Karpas-422 (cell line): Measurements from ENCODE around the gene NTRK3. TPM values are rescaled to one million over a fixed set of nuclear protein-coding genes. Genes with fewer than 3 reads are reported as not detected.

ENCODE experiments used
- DNase-seq: peaks from one replicate; pipeline ENCODE4 v3.0.0-alpha.2; 2015
- H2AFZ ChIP-seq: fragments of 200-600 bp; sonication (generic); 2 replicates; pipeline ENCODE4 v1.6.1; 2014; ENCODE audit warnings: antibody characterized with exemption, low read length, mixed read lengths
- H3K27ac ChIP-seq: fragments of 200-600 bp; sonication (generic); 2 replicates; pipeline ENCODE4 v1.5.1; 2014; ENCODE audit warnings: mild to moderate bottlenecking, low read length, moderate library complexity
- H3K27me3 ChIP-seq: fragments of 200-600 bp; sonication (generic); 2 replicates; pipeline ENCODE4 v1.6.1; 2014; ENCODE audit warnings: low read length, mixed read lengths
- H3K36me3 ChIP-seq: fragments of 200-600 bp; sonication (generic); 2 replicates; pipeline ENCODE4 v1.6.1; 2014; ENCODE audit warnings: low read length, mixed read lengths; ENCODE audit not compliant: insufficient read depth
- H3K4me1 ChIP-seq: fragments of 200-600 bp; sonication (generic); 2 replicates; pipeline ENCODE4 v1.6.1; 2014; ENCODE audit warnings: mild to moderate bottlenecking, low read length, mixed read lengths
- H3K4me2 ChIP-seq: fragments of 200-600 bp; sonication (generic); 2 replicates; pipeline ENCODE4 v1.6.1; 2014; ENCODE audit warnings: low read length, low read depth, mild to moderate bottlenecking; ENCODE audit not compliant: poor library complexity, severe bottlenecking
- H3K4me3 ChIP-seq: fragments of 200-600 bp; sonication (generic); 2 replicates; pipeline ENCODE4 v1.5.1; 2014; ENCODE audit warnings: mild to moderate bottlenecking, antibody characterized with exemption, low read length, mixed read lengths
- H3K79me2 ChIP-seq: fragments of 200-600 bp; sonication (generic); 2 replicates; pipeline ENCODE4 v1.6.1; 2014; ENCODE audit warnings: mild to moderate bottlenecking, low read length, mixed read lengths
- H3K9ac ChIP-seq: fragments of 200-600 bp; sonication (generic); 2 replicates; pipeline ENCODE4 v1.6.0; 2014; ENCODE audit warnings: low read length
- H3K9me2 ChIP-seq: fragments of 200-600 bp; sonication (generic), shearing (Covaris generic); replicated peaks from 2 replicates; pipeline ENCODE4 v1.6.0; 2014; ENCODE audit warnings: mild to moderate bottlenecking, low read length, moderate library complexity; ENCODE audit not compliant: insufficient read depth
- H3K9me3 ChIP-seq: fragments of 300-700, 200-600 bp; sonication (generic); 2 replicates; pipeline ENCODE4 v1.6.1; 2014; ENCODE audit warnings: low read length, mixed read lengths
- H4K20me1 ChIP-seq: fragments of 200-600 bp; sonication (generic); 2 replicates; pipeline ENCODE4 v1.6.1; 2014; ENCODE audit warnings: mild to moderate bottlenecking, antibody characterized with exemption, low read length, low read depth; ENCODE audit not compliant: insufficient read depth
- total RNA-seq: library from RNA; depleted of rRNA; stranded (reverse); fragments of >200 nt; shearing (Covaris generic); gene quantifications from 2 replicates; pipeline ENCODE4 v1.2.3, GENCODE V29; 2014; ENCODE audit warnings: low replicate concordance

NTRK3 gene
- total RNA-seq, 1 experiment from 2014 or later: 0.11 TPM

DNA sequence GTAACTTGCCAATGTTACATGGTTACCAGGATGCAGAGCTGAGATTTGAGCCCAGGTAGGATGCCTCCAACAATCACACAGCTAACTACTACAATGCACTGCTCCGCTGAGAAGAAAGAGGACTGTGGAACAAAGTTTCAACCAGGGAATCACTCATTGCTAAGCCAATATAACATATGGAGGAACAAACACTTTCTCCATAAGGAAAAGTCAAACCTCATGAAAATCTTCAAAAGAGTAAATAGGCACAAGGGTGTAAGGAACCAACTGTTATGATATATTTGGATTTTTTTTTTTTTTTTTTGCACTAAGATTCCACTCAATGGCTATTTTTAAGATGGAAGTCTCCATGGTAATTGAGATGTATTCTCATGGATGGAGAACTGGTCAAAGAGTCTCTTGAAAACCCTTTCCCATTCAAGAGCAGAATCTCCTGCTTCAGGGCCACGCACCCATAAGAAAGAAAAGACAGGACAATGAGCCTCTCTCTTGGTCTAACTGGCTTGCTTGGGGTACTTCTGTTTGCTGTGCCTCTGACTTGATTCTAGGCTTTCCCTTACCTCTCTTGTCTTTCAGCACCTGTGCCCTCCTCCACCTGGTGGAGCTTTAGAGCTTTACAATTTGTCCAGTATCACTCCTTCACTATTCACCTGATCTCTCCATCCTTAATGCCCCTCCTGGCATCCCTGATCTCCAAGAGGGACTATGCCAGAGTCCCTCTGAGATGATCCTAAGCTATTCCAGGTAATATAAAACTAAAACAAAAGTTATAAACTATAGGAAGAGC, 252.8 kb downstream of the NTRK3 start:
- peaks cover 7% of the 10 kb centered on the region for H3K4me1 ChIP-seq
- H4K20me1 ChIP-seq: no peaks in the 10 kb centered on the region
- no peak overlapping the region for H3K27ac ChIP-seq
- peaks cover 5% of the 10 kb centered on the region; the same call in 1 of the 2 replicates for H3K9me3 ChIP-seq
- DNase-seq: no peak
- H3K36me3 ChIP-seq: no peaks in the 10 kb centered on the region
- no peak overlapping the region for H3K4me3 ChIP-seq
- H3K9me2 ChIP-seq: no peaks in the 10 kb centered on the region; the same call in 1 of the 2 replicates
- no peak overlapping the region for H3K4me2 ChIP-seq
- H3K9ac ChIP-seq: no peak overlapping the region
- H3K79me2 ChIP-seq: no peaks in the 10 kb centered on the region
- no peaks in the 10 kb centered on the region for H3K27me3 ChIP-seq
- H2AFZ ChIP-seq: no peak overlapping the region

DNA sequence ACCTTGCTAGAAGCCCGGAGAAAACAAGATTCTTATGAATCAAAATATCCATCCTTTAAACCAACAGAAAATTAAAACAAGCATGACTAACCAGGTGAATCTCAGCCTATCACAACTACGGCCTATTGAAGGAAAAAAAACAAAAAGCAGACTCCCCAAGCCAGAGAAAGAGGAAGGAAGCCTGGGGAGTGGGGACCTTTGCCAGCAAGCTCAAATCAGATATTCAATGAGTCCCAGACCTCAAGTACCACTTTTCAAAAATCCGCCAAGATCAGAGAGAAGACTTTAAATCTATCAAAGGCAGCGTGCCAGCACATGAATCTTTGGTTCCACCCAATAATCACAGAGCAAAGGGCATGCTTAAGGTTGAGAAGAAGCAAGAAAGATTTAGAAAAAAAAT, 253.8 kb downstream of the NTRK3 start:
- no peaks in the 10 kb centered on the region for H3K36me3 ChIP-seq
- no peak overlapping the region for H2AFZ ChIP-seq
- H3K4me1 ChIP-seq: no peaks in the 10 kb centered on the region; the same call in 1 of the 2 replicates
- H3K79me2 ChIP-seq: no peaks in the 10 kb centered on the region
- H3K9me3 ChIP-seq: peaks cover 5% of the 10 kb centered on the region; the same call in 1 of the 2 replicates
- H3K4me3 ChIP-seq: no peak overlapping the region
- no peaks in the 10 kb centered on the region for H4K20me1 ChIP-seq
- H3K9me2 ChIP-seq: no peaks in the 10 kb centered on the region; the same call in 1 of the 2 replicates
- DNase-seq: no peak
- H3K9ac ChIP-seq: no peak overlapping the region
- no peak overlapping the region for H3K4me2 ChIP-seq
- no peaks in the 10 kb centered on the region for H3K27me3 ChIP-seq
- no peak overlapping the region for H3K27ac ChIP-seq

DNA sequence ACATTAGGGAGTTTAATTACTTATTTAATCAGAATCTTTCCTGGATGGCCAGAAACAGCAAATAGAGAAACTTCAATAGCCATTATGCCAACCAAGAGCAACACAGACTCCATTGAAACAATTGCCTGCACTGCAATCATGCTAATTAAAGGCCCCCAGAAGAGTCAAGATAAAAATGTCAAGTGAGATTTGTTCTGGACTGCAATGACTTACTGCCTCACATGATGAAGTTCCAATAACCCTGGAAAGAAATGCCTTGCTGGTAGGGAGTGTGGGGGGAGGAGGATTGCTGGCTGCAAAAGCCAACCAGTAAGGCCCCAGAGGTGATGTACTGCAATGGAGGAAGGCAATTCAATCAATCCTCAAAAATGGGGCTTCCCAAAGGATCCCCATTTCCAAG, 257.9 kb downstream of the NTRK3 start:
- Histone ChIP-seq H3K9me3 (peaks cover 5% of the 10 kb centered on the region; the same call in 1 of the 2 replicates), H3K9ac (no peak overlapping the region), H3K27ac (no peak overlapping the region), H2AFZ (no peak overlapping the region), H4K20me1 (no peaks in the 10 kb centered on the region), H3K27me3 (no peaks in the 10 kb centered on the region), H3K4me2 (no peak overlapping the region), H3K36me3 (no peaks in the 10 kb centered on the region), H3K4me3 (no peak overlapping the region), H3K9me2 (no peaks in the 10 kb centered on the region; the same call in 1 of the 2 replicates), H3K4me1 (peaks cover 11% of the 10 kb centered on the region), H3K79me2 (no peaks in the 10 kb centered on the region)
- DNase-seq: no peak

DNA sequence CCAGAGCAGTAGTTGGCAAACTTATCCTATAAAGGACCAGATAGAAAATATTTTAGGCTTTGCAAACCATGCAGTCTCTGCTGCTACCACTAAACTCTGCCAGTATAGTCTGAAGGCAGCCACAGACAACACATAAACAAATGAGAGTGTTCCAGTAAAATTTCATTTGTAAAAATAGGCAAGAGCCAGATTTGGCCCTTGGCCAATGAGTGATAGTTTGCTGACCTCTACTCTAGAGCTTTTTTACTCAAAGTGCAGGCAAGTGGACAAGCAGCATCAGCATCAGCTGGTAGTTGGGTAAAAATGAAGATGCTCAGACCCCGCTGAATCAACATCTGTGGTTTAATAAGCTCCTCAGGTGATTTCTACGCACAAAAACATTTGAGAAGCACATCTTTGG, 269.8 kb downstream of the NTRK3 start:
- Histone ChIP-seq H3K27ac (no peak overlapping the region), H3K4me3 (no peak overlapping the region), H3K9ac (no peak overlapping the region), H3K4me1 (no peaks in the 10 kb centered on the region), H3K79me2 (no peaks in the 10 kb centered on the region), H3K9me2 (no peaks in the 10 kb centered on the region), H3K4me2 (no peak overlapping the region), H3K9me3 (no peaks in the 10 kb centered on the region), H3K36me3 (no peaks in the 10 kb centered on the region), H2AFZ (no peak overlapping the region), H3K27me3 (no peaks in the 10 kb centered on the region), H4K20me1 (no peaks in the 10 kb centered on the region)
- DNase-seq: no peak

DNA sequence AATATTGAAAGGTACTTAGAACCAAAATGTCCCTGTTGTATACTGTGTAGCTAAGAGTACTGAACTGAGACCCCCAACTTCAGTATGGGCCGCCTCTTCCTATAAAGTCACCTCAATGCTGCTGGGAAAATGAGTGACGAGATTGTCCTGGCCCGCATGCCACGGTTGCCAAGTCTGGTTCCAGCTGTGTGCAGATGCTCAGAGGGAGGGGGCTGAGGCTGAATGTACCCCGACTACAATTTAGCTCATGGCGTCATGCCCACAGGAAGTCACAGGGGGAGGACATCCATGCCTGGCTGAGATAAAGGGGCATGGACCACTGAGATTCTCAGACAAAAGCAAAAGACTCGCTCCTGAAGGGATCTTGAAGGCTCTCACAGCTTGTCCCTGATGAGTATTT, 271.1 kb downstream of the NTRK3 start:
- Histone ChIP-seq H3K79me2 (no peaks in the 10 kb centered on the region), H3K4me3 (no peak overlapping the region), H3K27me3 (no peaks in the 10 kb centered on the region), H3K4me2 (no peak overlapping the region), H2AFZ (no peak overlapping the region), H3K4me1 (no peaks in the 10 kb centered on the region), H3K36me3 (no peaks in the 10 kb centered on the region), H3K9me2 (no peaks in the 10 kb centered on the region), H4K20me1 (no peaks in the 10 kb centered on the region), H3K9me3 (no peaks in the 10 kb centered on the region), H3K9ac (no peak overlapping the region), H3K27ac (no peak overlapping the region)
- DNase-seq: no peak

DNA sequence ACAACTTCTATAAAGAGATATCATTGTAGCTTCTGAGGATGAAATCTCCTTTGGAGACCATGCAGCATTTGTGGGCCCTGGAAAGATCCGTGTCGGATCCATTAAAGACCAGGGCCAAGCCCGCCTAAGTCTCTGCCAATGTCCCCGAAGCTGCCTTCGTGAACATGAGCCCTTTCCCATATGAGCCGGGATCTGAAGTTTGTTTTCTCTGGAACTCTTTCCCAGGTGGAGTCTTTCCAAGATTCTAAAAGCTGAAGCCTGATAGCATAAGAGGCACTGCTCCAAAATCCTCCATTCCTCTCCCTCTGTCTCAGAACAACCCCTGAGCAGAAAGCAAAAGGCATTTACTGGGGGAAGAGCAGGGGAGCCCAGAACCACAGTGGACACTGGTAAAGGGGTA, 274.6 kb downstream of the NTRK3 start:
- no peaks in the 10 kb centered on the region for H3K9me2 ChIP-seq
- no peak overlapping the region for H3K4me3 ChIP-seq
- no peak for DNase-seq
- H3K79me2 ChIP-seq: no peaks in the 10 kb centered on the region
- H3K27me3 ChIP-seq: no peaks in the 10 kb centered on the region
- no peak overlapping the region for H3K27ac ChIP-seq
- no peak overlapping the region for H3K9ac ChIP-seq
- no peaks in the 10 kb centered on the region for H4K20me1 ChIP-seq
- H3K36me3 ChIP-seq: no peaks in the 10 kb centered on the region
- H3K9me3 ChIP-seq: no peaks in the 10 kb centered on the region
- H3K4me1 ChIP-seq: no peaks in the 10 kb centered on the region
- H2AFZ ChIP-seq: no peak overlapping the region
- no peak overlapping the region for H3K4me2 ChIP-seq

DNA sequence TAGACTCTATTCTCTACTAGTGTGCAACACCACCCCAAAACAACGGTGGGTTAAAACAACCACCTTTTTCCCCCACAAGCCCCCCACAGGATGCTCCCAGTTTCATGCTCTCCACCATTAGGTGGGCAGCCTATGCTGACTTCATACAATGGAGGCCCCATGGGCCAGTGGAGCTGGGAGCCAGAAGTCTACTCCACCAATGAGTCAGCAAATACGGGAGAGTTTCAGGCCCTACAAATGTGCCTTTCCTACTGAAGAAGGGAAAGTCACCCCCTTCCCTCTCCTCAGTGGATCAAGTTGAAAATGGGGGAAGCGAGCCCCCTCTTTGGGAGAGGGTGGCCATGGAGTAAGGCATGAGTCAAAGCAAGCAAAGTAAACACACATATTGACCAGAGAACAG, 278.6 kb downstream of the NTRK3 start:
- no peak overlapping the region for H3K9ac ChIP-seq

DNA sequence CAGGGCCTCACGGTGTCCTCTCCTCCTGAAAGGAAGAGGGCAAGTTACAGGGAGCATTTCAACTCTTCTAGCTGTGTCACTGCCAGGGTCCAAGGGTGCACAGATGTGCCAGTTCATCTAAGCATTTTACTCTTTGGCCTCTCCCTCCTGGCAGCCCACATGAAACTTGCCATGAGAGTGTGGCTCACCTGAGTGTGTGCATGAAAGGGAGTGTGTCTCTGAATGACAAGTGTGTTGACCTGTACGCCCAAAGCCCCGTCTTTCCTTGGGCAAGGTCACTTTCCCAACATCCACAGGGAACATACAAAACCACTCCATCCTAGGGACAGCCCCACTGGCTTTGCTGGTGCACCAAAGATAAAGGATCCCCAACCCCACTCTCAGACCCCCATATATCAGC, 280.0 kb downstream of the NTRK3 start:
- no peaks in the 10 kb centered on the region for H3K9me3 ChIP-seq
- no peak for DNase-seq
- H3K9ac ChIP-seq: no peak overlapping the region
- H2AFZ ChIP-seq: no peak overlapping the region
- H3K79me2 ChIP-seq: no peaks in the 10 kb centered on the region
- H3K4me2 ChIP-seq: no peak overlapping the region
- H3K4me3 ChIP-seq: no peak overlapping the region
- H3K9me2 ChIP-seq: no peaks in the 10 kb centered on the region
- no peaks in the 10 kb centered on the region for H3K4me1 ChIP-seq
- no peaks in the 10 kb centered on the region for H3K36me3 ChIP-seq
- no peaks in the 10 kb centered on the region for H4K20me1 ChIP-seq
- no peak overlapping the region for H3K27ac ChIP-seq
- H3K27me3 ChIP-seq: no peaks in the 10 kb centered on the region

More for the DNA sequence above, 278.6 kb downstream of the NTRK3 start:
- Histone ChIP-seq H3K4me2 (no peak overlapping the region), H3K9me2 (no peaks in the 10 kb centered on the region), H3K4me3 (no peak overlapping the region), H3K36me3 (no peaks in the 10 kb centered on the region), H4K20me1 (no peaks in the 10 kb centered on the region), H3K79me2 (no peaks in the 10 kb centered on the region), H3K27me3 (no peaks in the 10 kb centered on the region), H3K9me3 (no peaks in the 10 kb centered on the region), H2AFZ (no peak overlapping the region), H3K4me1 (no peaks in the 10 kb centered on the region), H3K27ac (no peak overlapping the region)
- no peak for DNase-seq
